Activated CD4-positive, alpha-beta T cell treated with anti-CD3 and anti-CD28 coated beads, Interleukin-2, amount 50 U/mL, for 1 hour (primary cell): ENCODE data around the gene PPIL6.

Experiments
- DNase-seq: peaks from one replicate; pipeline ENCODE4 v3.0.0-alpha.2; 2020

PPIL6 gene

GRCh38 chr6:109360281-109360680, 80.1 kb downstream of the PPIL6 start:
- no peak for DNase-seq

DNA sequence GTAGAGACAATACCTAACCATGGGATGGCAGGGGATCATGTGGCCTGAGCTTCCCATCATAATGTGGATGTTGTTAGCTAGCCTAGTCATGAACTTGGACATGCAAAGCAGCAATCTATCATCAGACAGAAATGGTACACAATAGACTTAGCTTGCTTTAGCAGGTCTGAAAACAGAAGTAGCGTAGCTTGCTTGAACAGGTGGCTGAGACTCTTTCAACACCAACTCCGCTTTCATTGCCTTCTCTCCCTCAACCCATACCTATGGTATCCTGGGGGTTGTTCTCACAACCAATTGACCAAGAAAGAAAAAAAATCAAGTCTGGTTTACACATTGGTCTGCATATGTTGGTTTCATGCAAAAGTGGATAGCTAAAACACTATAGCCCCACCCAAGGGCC, 81.2 kb downstream of the PPIL6 start:
- no peak for DNase-seq

- DNase-seq = no peak
These were observed 82.2 kb downstream of the PPIL6 start for GRCh38 chr6:109358204-109358603.

GRCh38 chr6:109356237-109356636, 84.2 kb downstream of the PPIL6 start:
- DNase-seq = no peak

DNA sequence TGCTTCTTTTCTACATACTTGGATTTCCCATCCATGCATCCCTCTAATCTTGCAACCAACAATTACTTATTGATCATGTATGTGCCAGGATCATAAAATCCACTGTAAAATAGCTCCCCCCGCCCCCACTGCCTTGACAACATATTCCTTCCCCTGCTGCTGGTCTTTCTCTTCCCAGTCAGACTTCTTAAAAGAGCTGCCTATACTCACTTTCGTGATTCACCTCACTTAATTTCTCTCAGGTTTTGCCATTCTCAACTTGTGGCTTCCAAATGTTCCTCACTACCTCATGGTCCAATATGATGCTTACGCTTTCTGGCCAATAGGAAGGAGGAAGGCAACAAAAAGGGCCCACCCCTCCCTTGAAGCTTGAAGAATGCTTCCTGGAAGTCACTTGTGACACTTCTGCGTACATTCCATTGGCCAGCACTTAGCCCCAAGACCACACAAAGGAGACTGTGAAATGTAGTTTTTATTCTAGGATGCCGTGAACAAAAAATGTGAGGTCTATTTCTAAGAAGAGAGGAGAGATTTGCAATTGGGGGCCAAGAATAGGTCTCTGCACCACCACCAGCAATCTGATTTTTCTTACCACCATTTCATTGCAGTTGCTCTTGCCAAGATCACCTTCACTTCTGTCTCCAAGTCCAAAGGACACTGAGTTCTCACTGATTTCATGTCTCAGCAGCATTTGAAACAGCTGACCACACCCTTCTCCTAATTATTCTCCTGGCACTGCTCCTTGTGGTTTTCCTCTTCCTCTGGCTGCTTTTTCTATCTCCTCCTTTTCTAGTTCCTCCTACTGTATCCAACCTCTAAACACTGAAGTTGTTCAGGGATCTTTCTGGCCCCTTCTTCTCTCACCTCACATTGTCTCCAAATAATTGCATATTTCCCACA, 88.9 kb downstream of the PPIL6 start:
- no peak for DNase-seq

DNA sequence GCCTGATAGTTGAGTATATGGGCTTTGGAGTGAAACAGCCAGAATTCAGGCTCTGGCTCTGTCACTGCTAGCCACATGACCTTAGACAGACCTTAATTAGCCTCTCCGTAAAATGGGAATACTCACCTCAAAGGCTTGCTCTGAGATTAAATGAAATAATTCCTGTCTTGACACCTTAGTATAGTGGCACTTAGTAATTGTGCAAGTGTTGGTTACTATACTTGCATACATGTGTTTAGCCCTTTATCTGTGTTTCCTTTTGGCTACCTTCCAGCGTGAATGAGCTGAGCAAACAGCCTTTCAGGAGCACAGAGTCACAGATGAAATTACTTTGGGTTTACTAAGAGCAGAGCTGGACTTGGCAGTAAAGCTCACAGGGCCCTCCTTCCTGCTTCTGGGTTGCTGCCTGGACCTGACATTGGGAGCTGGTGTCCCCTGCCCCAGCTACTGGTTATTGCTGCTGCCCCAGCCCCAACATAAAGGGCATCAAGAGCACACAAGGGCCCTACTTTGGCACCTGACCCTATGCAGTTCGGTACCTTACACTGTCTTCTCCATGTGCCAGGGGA, 90.9 kb downstream of the PPIL6 start:
- DNase-seq = no peak

- DNase-seq = no peak
These were observed 92.2 kb downstream of the PPIL6 start for GRCh38 chr6:109348226-109348625.

- DNase-seq = no peak
These were observed 92.6 kb downstream of the PPIL6 start for GRCh38 chr6:109347779-109348178.

- no peak for DNase-seq
These were observed 94.4 kb downstream of the PPIL6 start for GRCh38 chr6:109345986-109346385.

DNA sequence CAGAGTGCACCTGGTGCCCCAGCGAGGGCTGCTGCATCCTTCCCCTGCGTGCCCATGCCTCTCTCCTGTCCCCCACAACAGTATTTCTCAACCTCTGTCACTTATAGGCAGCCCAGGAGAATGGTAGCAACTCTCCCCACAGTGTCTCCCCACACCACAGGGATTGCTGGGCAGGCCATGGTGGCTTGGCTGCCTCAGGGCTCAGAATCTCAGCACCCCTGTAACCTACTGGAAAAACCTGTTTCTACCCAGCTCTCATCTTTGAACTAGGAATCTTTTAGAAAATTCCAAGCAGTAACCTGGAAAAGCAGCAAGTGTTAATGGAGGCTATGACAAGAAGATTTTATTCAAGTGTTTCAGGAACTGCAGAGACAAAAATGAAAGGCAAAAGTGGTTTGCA, 96.2 kb downstream of the PPIL6 start:
- DNase-seq = no peak

- DNase-seq = no peak
These were observed 96.9 kb downstream of the PPIL6 start for GRCh38 chr6:109343518-109343917.

GRCh38 chr6:109342911-109343310, 97.5 kb downstream of the PPIL6 start:
- DNase-seq = no peak

DNA sequence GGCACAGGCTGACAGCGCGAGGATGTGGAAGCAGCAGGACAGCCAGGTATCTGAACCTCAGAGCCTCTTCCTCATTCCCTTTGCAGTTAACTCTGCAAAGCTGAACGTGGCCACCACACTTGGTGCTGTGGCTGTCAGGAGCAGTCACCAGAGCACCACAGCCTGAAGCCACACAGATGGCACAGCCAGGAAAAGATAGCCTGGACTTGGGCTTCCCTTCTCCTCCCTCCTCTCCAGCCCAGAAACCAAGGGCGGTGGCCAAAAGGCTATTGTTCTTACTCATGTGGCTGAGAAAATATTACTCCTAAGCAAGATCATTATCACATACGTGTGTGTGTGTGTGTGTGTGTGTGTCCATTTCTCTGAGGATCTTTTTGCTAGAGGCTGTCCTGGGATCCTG, 97.9 kb downstream of the PPIL6 start:
- no peak for DNase-seq

DNA sequence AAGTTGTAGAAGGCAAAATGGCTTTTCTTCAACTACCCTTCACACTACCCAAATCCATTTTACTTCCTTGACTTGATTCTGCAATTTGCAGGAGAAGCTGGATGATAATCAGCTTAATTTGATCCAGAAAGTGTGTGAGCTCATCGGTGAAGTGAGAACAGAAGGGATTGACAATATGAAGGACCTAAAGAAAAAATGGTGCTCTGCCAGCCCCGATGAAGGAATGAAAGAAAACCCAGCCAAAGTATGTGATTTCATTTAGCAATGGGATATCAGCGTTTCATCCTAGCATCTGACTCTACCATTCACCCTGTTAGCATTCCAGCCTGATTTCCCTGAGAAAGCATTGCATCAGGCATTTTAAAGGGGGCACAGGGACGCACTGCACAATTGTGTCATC, 99.6 kb downstream of the PPIL6 start:
- no peak for DNase-seq
